Renal cortex interstitium (tissue), 15 donors: ENCODE results near the gene ZNF500. TPM values are rescaled to one million over a fixed set of nuclear protein-coding genes. Genes with fewer than 3 reads are reported as not detected.

Experiments used
- DNase-seq, 11 donors: peaks; one replicate each; pipeline ENCODE4 v3.0.0-alpha.2; 2013; ENCODE audit warnings: low read depth in 9 of 11, low spot score in 4 of 11; ENCODE audit errors: extremely low read depth in 1 of 11
- long read RNA-seq, 16 experiments: transcript quantifications; one replicate each; lab custom pipeline, GENCODE V29; 2026
- polyA plus RNA-seq, 3 donors: library from polyadenylated mRNA; unstranded; fragments of 120-200 nt; gene quantifications; one replicate each; pipeline ENCODE4 v1.2.1, GENCODE V29; 2013; ENCODE audit not compliant: insufficient read length in 3 of 3

ZNF500 gene
- 10 to 100 TPM; 12.7 to 20.5 (median 18.5) TPM for polyA plus RNA-seq
- long read RNA-seq, donor 1, full-length matches to known transcripts = 6 of 6 reads
- long read RNA-seq, donor 1, partial matches to known transcripts = 0 of 6 reads
- long read RNA-seq, donor 1, other reads (novel, unspliced or antisense) = 0 of 6 reads
- long read RNA-seq, donor 2, full-length matches to known transcripts = 7 of 7 reads
- long read RNA-seq, donor 2, partial matches to known transcripts = 0 of 7 reads
- long read RNA-seq, donor 2, other reads (novel, unspliced or antisense) = 0 of 7 reads
- long read RNA-seq, donor 3, full-length matches to known transcripts = 11 of 11 reads
- long read RNA-seq, donor 3, partial matches to known transcripts = 0 of 11 reads
- long read RNA-seq, donor 3, other reads (novel, unspliced or antisense) = 0 of 11 reads
- long read RNA-seq, donor 4, full-length matches to known transcripts = 2 of 2 reads
- long read RNA-seq, donor 4, partial matches to known transcripts = 0 of 2 reads
- long read RNA-seq, donor 4, other reads (novel, unspliced or antisense) = 0 of 2 reads
- long read RNA-seq, donor 5 = 0 reads
- long read RNA-seq, donor 6, full-length matches to known transcripts = 18 of 18 reads
- long read RNA-seq, donor 6, partial matches to known transcripts = 0 of 18 reads
- long read RNA-seq, donor 6, other reads (novel, unspliced or antisense) = 0 of 18 reads
- long read RNA-seq, donor 7, full-length matches to known transcripts = 12 of 12 reads
- long read RNA-seq, donor 7, partial matches to known transcripts = 0 of 12 reads
- long read RNA-seq, donor 7, other reads (novel, unspliced or antisense) = 0 of 12 reads
- long read RNA-seq, donor 8 = 0 reads
- long read RNA-seq, donor 9, full-length matches to known transcripts = 6 of 6 reads
- long read RNA-seq, donor 9, partial matches to known transcripts = 0 of 6 reads
- long read RNA-seq, donor 9, other reads (novel, unspliced or antisense) = 0 of 6 reads
- long read RNA-seq, donor 10, full-length matches to known transcripts = 6 of 6 reads
- long read RNA-seq, donor 10, partial matches to known transcripts = 0 of 6 reads
- long read RNA-seq, donor 10, other reads (novel, unspliced or antisense) = 0 of 6 reads
- long read RNA-seq, donor 11, full-length matches to known transcripts = 8 of 8 reads
- long read RNA-seq, donor 11, partial matches to known transcripts = 0 of 8 reads
- long read RNA-seq, donor 11, other reads (novel, unspliced or antisense) = 0 of 8 reads
- long read RNA-seq, donor 12, partial matches to known transcripts = 0 of 2 reads
- long read RNA-seq, donor 12, other reads (novel, unspliced or antisense) = 0 of 2 reads
- long read RNA-seq, donor 13 = 0 reads
- long read RNA-seq, donor 14, partial matches to known transcripts = 0 of 4 reads
- long read RNA-seq, donor 14, other reads (novel, unspliced or antisense) = 0 of 4 reads
- long read RNA-seq, donor 15, partial matches to known transcripts = 0 of 2 reads
- long read RNA-seq, donor 15, other reads (novel, unspliced or antisense) = 0 of 2 reads
- long read RNA-seq, donor 16, full-length matches to known transcripts = 20 of 20 reads
- long read RNA-seq, donor 16, partial matches to known transcripts = 0 of 20 reads
- long read RNA-seq, donor 16, other reads (novel, unspliced or antisense) = 0 of 20 reads

DNA sequence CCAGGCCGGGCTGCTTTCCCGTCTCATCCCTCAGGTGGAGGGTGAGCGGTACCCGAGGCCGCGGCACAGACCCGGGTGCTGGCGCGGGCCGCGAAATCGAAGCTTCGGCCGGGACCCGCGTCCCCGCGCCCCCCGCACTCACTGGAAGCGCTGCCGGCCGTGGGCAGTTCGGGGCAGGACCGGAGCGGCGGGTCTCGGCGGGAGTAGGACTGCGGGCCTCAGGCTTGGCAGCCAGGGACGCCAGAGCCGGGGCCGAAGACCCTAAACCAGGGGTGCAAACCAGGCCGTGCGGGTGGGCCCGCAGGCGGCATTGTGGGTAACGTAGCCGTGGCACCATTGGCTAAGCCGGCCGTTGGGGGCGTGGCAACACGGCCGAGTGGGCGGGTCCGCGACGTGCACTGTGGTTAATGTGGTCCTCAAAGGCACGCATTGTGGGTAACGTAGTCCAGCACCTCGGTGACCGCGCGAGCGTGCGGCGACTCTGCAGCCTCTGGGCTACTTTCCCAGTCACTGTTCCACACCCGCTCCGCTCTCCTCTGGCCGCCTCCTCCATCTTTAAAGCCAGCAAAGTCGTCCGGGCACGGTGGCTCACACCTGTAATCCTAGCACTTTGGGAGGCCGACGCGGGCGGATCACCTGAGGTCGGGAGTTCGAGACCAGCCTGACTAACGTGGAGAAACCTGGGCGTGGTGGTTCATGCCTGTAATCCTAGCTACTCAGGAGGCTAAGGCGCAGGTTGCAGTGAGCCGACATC is at the start of gene ZNF500:
ZNF500 (minus strand) TSS at position 288 of the 754 bp plus-strand sequence. CDS start 1,184 bp downstream, outside the sequence.
- DNase-seq = peak; percentile 84 to 97 (median 94)

DNA sequence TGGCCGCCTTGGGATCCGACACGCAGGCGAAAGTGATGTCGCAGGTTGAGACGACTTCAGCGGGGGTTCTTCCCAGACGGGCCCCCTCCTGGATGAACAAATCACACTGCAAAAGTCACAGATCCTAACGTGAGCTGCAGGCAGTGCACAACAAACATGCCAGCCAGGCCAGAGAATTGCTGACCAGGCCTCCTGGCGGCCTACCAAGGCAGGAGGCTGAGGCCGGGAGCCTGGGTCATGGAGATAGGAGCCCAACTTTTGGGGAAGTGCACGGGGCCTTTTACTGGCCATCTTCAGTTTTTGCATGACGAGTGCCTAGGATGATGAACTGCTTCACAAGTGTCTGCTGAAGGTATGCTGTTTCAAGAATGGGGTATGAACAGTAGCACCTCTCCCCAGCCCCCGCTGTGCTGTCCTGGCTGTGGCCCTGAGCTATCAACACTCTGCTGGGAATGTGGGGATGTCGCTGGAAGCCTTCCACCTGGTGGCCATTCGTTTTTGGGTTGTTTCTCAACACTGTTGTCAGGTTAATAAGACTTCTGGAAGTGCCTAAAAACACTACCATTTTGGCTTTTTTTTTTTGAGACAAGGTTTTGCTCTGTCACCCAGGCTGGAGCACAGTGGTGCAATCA is 47.7 kb upstream of the ZNF500 start:
- DNase-seq = no peak

DNA sequence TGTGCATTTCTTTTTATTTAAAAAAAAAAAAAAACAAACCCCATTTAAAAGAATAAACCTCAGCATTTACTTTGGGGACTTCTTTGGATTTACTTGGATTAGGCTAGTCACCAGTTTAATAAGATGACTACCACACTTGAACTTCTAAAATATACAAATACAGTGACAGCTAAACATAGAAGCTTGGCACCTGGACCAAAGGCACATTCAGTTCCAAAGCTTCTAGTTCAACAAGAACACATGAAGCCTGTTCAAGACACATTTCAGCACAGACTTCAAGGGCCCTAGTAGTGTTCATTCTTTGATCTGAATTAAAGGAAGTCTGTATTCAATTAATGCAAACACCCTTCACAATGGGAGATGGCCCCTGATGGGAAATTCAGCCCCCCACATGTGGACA is 47.1 kb upstream of the ZNF500 start:
- DNase-seq = no peak

GRCh38 chr16:4813251-4814003 is 46.5 kb upstream of the ZNF500 start:
- DNase-seq = no peak

DNA sequence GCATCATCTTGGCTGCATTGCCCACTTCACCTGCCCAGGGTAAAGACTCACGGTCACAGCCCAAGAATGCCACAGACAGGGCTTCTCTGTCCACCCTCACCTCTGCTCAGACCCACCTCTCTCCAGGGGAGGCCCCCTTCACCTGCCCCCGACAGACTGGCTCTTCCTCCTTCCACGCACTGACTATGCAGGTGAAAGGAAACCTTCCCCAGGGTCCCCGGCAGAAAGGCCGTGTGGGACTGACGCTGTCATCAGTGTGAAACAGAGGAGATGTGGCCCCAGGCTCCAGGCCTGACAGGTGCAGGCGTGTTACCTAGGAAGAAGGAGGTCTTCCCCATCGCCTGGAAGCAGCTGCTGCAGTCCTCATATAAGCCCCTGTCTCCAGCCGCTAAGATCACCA is 44.8 kb upstream of the ZNF500 start:
- no peak for DNase-seq

DNA sequence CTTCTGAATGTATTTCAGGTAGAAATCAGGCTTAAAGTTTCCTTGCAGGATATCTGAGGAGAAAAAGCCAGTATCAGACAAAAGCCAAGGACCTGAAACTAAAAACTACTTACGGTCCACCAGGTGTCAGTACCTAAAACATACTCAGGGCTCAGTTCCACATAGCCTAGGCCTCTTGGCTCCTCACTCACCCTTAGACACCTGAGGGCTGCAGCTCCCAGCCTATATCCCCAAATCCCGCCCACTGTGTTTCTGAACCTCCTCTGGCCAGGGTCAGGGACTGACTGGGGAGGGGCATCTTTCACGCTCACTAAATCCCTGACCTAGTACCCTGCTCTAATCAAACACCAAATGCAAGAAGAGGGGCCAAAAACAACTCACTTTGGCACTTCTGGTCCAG is 44.3 kb upstream of the ZNF500 start:
- no peak for DNase-seq

- DNase-seq = no peak
These were observed 39.3 kb upstream of the ZNF500 start for GRCh38 chr16:4806280-4806679.

- DNase-seq = no peak
These were observed 38.3 kb upstream of the ZNF500 start for GRCh38 chr16:4805231-4805630.

DNA sequence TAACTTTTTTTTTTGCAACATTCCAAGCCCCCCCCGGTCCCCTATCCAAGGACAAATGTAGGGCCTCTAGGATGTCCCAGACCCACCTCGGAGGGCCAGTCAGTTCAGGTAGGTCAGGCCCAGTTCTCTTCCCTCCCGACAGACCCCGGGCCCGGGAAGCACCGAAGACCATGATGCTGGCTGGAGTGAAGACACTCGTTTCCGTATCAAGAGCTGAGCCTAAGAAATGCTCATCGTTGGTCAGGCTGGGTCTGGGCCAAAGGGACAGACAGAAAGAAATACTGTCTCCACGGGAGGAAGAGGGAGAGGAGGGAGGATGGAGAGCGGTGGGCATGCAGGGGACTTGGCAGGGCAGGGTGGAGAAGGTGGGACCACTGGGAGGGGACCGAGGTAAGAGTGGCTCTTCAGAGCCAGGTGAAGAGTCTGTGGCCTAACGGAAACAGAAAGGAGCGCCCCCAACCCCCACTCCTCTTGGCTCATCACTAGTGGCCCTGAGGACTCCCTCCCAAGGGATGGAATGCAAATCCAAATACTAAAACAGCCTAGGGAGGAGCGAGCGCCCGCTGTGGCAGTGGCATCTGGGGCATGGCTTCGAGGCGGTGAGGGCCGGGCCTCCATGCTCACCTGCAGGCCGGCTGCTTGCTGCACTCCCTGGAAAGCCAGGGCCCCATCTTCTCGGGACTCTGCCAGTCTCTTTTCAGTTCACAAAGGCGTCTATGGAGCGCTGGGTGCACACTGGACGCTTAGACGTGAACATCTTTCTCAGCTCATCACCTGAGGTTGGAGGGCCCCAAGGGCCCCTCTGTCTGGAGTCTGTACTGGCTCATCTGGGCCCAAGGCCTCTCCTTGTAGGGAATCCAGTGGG is 37.2 kb upstream of the ZNF500 start:
- no peak for DNase-seq

GRCh38 chr16:4803401-4803844 is 36.5 kb upstream of the ZNF500 start:
- DNase-seq = no peak

GRCh38 chr16:4802659-4803287 is 35.8 kb upstream of the ZNF500 start:
- peak; percentile 38 to 89 (median 85) for DNase-seq

DNA sequence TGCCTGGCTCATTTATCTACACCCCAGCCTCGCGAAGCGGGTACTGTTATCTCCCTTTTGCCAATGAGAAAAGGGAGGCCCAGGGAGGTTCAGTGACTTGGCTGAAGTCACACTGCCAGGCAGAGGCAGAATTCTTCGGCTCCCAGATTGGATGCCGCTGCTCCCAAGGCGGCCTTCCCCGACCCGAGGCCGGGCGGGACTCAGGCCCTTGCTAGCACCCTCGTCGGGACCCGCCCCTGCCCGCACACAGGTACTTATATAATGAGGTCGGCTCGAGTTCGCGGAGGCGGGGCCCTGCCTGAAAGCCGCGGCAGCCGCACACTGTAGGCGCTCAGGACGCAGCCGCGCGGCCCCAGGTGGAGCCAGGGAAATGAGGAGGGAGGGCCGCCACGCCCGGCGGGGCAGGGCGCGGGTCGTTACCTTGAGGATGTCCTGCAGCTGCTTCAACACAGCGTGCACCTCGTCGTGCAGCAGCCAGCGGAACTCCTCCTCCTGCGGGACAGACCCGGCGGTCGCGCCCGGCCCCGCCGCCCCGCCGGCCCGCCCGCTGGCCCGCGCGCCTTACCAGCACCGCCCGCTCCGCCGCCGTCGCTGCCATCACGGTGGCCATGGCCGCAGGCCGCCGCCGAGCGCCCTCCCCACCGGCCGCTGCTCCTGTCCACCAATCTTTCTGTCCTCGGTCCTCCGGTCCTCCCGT is 35.1 kb upstream of the ZNF500 start, which contains the start of gene ROGDI:
ROGDI (minus strand) TSS at position 672 of the 697 bp plus-strand sequence; CDS start at position 610, 62 bp downstream.
- DNase-seq = peak in 10 of 11 donors; percentile 19 to 74 (median 62)

- DNase-seq = no peak
These were observed 34.3 kb upstream of the ZNF500 start for GRCh38 chr16:4801051-4801961.
